ENCODE results near the gene ADCYAP1R1. TPM values are rescaled to one million over a fixed set of nuclear protein-coding genes. Genes with fewer than 3 reads are reported as not detected.

ADCYAP1R1 gene
- total and polyA plus RNA-seq, 2 of the 8 experiments (the other 6 are each of a cell fraction or from before 2014, with no cell fraction given) = 14.4 to 14.6 TPM

DNA sequence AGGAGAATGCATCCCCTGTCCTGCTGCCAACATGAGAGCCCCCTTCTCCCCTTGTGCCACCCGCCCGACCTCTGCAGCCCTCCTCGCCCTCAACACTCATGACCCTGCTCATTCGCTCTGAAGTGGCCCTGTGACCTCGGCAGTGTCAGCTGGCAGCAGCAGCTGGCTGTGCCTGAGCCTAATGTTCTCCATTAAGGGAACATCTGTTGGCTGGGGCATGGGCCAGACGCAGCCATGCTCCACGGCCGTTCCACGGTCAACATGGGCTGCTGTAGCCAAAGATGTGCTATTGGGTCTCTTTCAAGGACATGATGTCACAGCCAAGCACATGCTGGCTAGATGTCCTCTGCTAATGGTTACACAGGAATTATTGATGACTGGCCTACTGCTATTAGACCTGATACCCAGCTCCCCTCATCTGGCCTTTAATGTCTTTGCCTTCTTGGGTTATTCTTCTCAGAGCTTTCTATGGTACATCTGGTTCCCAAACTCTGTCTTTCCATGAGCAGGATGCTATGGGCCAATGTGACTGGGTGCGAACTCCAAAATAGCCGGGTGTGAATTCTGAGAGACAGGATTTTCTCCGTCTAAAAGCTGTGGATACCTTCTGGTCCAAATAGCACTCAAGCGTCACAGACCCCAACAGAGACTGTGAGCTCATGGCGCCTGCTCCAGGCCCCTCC lies 22.4 kb downstream of the ADCYAP1R1 start:
- Histone ChIP-seq H3K4me3 (ENCODE audit: extremely low read depth in 1 of 4, insufficient read depth in 2 of 4, low read depth in 3 of 4, low read length in 4 of 4) (no peak overlapping the region), H3K4me2 (ENCODE audit: insufficient read depth in 1 of 2, low read depth in 2 of 2, low read length in 2 of 2) (no peak overlapping the region), H3K4ac (replicated peaks; ENCODE audit: insufficient read length, low read depth, low read length) (no peak overlapping the region), H4K91ac (replicated peaks; ENCODE audit: insufficient read length, low read length) (no peak overlapping the region), H4K5ac (ENCODE audit: insufficient read length, low read depth, low read length) (no peak overlapping the region), H3K23me2 (ENCODE audit: low read depth, low read length) (peaks cover 7% of the 10 kb centered on the region; the same call in 1 of the 2 replicates), H3K14ac (ENCODE audit: insufficient read length) (no peak overlapping the region), H2BK15ac (ENCODE audit: low read length) (no peak overlapping the region), H2BK12ac (ENCODE audit: low read depth, low read length) (no peak overlapping the region), H3K56ac (replicated peaks; ENCODE audit: insufficient read length, low read depth, low read length) (no peak overlapping the region), H3K79me1 (ENCODE audit: low read depth, low read length) (peaks cover 6% of the 10 kb centered on the region), H3K36me3 (ENCODE audit: control insufficient read depth in 2 of 4, insufficient read depth in 4 of 4, low read length in 3 of 4) (no peaks in the 10 kb centered on the region; a peak in 1 of 8 replicates), H2BK5ac (ENCODE audit: low read depth, low read length) (no peak overlapping the region), H2AK5ac (ENCODE audit: low read depth, low read length) (no peak overlapping the region), H2AFZ (ENCODE audit: low read length) (no peak overlapping the region), H4K20me1 (replicated peaks in 1 of 2; ENCODE audit: control insufficient read depth in 1 of 2, insufficient read depth in 2 of 2, low read length in 2 of 2) (peaks cover 0 to 7% of the 10 kb centered on the region in 2 experiments), H3K18ac (ENCODE audit: extremely low read depth, low read length) (no peak overlapping the region), H3K23ac (ENCODE audit: insufficient read length) (no peak overlapping the region), H3K27me3 (replicated peaks in 1 of 4; ENCODE audit: control insufficient read depth in 3 of 4, extremely low read depth in 1 of 4, insufficient read depth in 3 of 4, low read length in 3 of 4) (no peaks in the 10 kb centered on the region), H3K27ac (ENCODE audit: low read depth, low read length) (no peak overlapping the region), H3K79me2 (ENCODE audit: control insufficient read depth in 1 of 2, insufficient read depth in 2 of 2, low read length in 2 of 2) (no peaks in the 10 kb centered on the region), H3K4me1 (replicated peaks in 1 of 4; ENCODE audit: control insufficient read depth in 3 of 4, insufficient read depth in 4 of 4, low read length in 3 of 4) (no peaks in the 10 kb centered on the region; a peak in 1 of 7 replicates), H2BK120ac (replicated peaks; ENCODE audit: low read depth, low read length) (no peak overlapping the region), H3K9me3 (ENCODE audit: insufficient read depth in 2 of 2, low read depth in 1 of 2, low read length in 1 of 2) (0 out of 4 replicates have a peak, but pooled peaks cover 0 to 2% of the 10 kb centered on the region in 2 experiments), H3K9ac (replicated peaks in 1 of 4; ENCODE audit: extremely low read depth in 1 of 4, low read depth in 3 of 4, low read length in 3 of 4) (no peak overlapping the region), H2BK20ac (ENCODE audit: low read length) (no peak overlapping the region), H4K8ac (ENCODE audit: extremely low read depth, insufficient read depth, low read length) (no peak overlapping the region)
- ChIA-PET CTCF (ENCODE audit: partially characterized antibody) (interaction anchor here (1.3 to 36.4 kb wide), 8 partner anchors 9 to 136 kb away, joined by 3 to 880 read pairs (median 8); partner anchors contain the start of gene ADCYAP1R1), POLR2A (ENCODE audit: partially characterized antibody) (no interaction called here)
- DNase-seq (ENCODE audit: low read depth in 1 of 2, low spot score in 2 of 2) = no peak
- FAIRE-seq = no peak
- WGBS, 2 experiments (ENCODE audit: extremely low coverage in 1 of 2, insufficient coverage in 1 of 2, insufficient read length in 1 of 2, insufficient replicate concordance in 2 of 2, low coverage in 1 of 2, low lambda C conversion rate in 2 of 2, missing lambda C conversion rate in 1 of 2) = 93% methylated on average over 14 of the region's 14 CpGs; no CpG with 5 or more reads in 1 of the 2 experiments
- TF ChIP-seq ASH2L (IDR thresholded peaks at IDR 0.05; ENCODE audit: low read length) = no peak
- no peak for TF ChIP-seq EP300 (IDR thresholded peaks at IDR 0.05; ENCODE audit: borderline replicate concordance in 1 of 2, low read depth in 2 of 2, low read length in 2 of 2)
- no peak for TF ChIP-seq CTCF (IDR thresholded peaks at IDR 0.05; ENCODE audit: control extremely low read depth in 1 of 3, insufficient read depth in 1 of 3, low read depth in 1 of 3, low read length in 3 of 3)
- TF ChIP-seq POLR2A (IDR thresholded peaks at IDR 0.05; ENCODE audit: control extremely low read depth in 1 of 2, low read depth in 2 of 2, low read length in 2 of 2) = no peak
- no peak for TF ChIP-seq NRF1 (IDR thresholded peaks at IDR 0.05; ENCODE audit: low read depth, low read length)
- TF ChIP-seq POLR2AphosphoS5 (IDR thresholded peaks at IDR 0.05; ENCODE audit: low read depth, low read length) = no peak
- TF ChIP-seq EGR1 (IDR thresholded peaks at IDR 0.05; ENCODE audit: borderline replicate concordance, low read depth, low read length) = no peak
- TF ChIP-seq SRF (IDR thresholded peaks at IDR 0.05; ENCODE audit: low read depth, low read length) = no peak
- TF ChIP-seq, protein P1, sequence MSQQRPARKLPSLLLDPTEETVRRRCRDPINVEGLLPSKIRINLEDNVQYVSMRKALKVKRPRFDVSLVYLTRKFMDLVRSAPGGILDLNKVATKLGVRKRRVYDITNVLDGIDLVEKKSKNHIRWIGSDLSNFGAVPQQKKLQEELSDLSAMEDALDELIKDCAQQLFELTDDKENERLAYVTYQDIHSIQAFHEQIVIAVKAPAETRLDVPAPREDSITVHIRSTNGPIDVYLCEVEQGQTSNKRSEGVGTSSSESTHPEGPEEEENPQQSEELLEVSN (IDR thresholded peaks at IDR 0.05) = no peak
- no peak for TF ChIP-seq CHD2 (IDR thresholded peaks at IDR 0.05; ENCODE audit: low read length)
